ENCODE data around the gene ROGDI. TPM values are rescaled to one million over a fixed set of nuclear protein-coding genes. Genes with fewer than 3 reads are reported as not detected.

ROGDI gene
- total and polyA plus RNA-seq, 4 donors: 11.4 to 42.9 (median 19.3) TPM

DNA sequence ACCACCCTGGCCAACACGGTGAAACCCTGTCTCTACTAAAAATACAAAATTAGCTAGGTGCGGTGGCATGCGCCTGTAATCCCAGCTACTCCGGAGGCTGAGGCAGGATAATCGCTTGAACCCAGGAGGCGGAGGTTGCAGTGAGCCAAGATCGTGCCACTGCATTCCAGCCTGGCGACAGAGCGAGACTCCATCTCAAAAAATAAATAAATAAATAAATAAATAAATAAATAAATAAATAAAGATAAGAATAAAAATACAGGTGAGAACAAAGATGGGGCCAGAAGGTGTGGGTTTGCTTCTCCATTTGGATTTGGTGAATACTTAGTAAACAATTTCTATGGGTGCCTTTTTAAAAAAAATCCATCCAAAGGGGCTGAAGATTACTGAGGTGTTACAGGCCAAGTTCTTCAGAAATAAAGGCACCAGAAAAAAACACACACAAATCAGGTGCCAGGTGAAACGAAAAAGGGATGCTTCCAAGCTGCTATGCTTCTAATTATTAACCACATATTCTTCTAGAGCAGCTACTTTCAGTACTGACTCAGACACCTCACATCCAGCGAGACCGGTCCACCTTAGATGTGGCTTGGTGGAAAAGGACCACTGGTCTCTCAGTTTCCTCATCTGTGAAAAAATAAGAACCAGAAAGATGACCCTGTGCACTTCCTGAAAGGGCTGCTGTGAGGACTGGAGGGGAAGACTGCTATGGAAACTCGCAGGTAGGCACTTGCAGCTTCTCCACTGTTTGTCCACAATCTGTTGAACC is 35.5 kb upstream of the ROGDI start:
- H3K27ac ChIP-seq (ENCODE audit: low read depth in 1 of 2, low read length in 2 of 2): no peak overlapping the region
- WGBS, 2 donors: 80 to 90% methylated on average over 13 of the region's 13 CpGs
- no peaks in the 10 kb centered on the region for H3K9me3 ChIP-seq (ENCODE audit: control insufficient read depth, low read length)
- peaks cover 11 to 12% of the 10 kb centered on the region in 2 donors for H3K36me3 ChIP-seq (ENCODE audit: control insufficient read depth in 1 of 2, insufficient read depth in 2 of 2, low read length in 1 of 2)
- H3K4me3 ChIP-seq (ENCODE audit: low read length in 2 of 2): no peak overlapping the region
- H3K4me1 ChIP-seq (ENCODE audit: control insufficient read depth in 1 of 2, insufficient read depth in 2 of 2, low read length in 2 of 2): no peaks in the 10 kb centered on the region
- intact Hi-C loops (cut with DNase I): no loop called here
- no peak for ATAC-seq (ENCODE audit: low FRiP score)
- H3K27me3 ChIP-seq (ENCODE audit: control insufficient read depth in 1 of 2, insufficient read depth in 2 of 2, low read length in 1 of 2): no peaks in the 10 kb centered on the region
- no peak for DNase-seq

DNA sequence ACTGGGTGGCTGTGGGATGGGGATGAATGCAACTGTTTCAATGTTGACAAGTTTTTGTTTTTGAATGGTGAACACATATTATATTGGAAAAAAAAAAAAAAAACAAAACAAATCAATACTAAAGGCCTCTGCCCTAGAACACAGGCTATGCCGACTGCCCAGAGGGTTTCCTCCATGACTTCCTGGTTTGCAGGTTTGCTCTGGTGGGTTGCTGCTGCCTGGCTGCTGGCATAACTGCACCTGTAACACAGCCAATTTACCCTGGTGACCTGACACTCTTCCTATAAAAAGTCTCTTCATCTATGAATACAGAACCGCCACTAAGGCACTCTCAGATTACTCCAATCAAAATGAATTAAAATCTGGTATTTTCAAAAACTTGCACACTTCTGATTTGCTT is 34.3 kb upstream of the ROGDI start:
- no peaks in the 10 kb centered on the region for H3K27me3 ChIP-seq (ENCODE audit: control insufficient read depth in 1 of 2, insufficient read depth in 2 of 2, low read length in 1 of 2)
- no peaks in the 10 kb centered on the region for H3K9me3 ChIP-seq (ENCODE audit: control insufficient read depth, low read length)
- H3K4me1 ChIP-seq (ENCODE audit: control insufficient read depth in 1 of 2, insufficient read depth in 2 of 2, low read length in 2 of 2): no peaks in the 10 kb centered on the region
- H3K4me3 ChIP-seq (ENCODE audit: low read length in 2 of 2): no peak overlapping the region
- WGBS, 2 donors: 81 to 89% methylated on average over 2 of the region's 2 CpGs
- no peak overlapping the region for H3K27ac ChIP-seq (ENCODE audit: low read depth in 1 of 2, low read length in 2 of 2)
- no peak for ATAC-seq (ENCODE audit: low FRiP score)
- H3K36me3 ChIP-seq (ENCODE audit: control insufficient read depth in 1 of 2, insufficient read depth in 2 of 2, low read length in 1 of 2): peaks cover 11 to 14% of the 10 kb centered on the region in 2 donors
- intact Hi-C loops (cut with DNase I): no loop called here
- no peak for DNase-seq

- WGBS, 2 donors: 93 to 96% methylated on average over 1 of the region's 1 CpG
Observed at GRCh38 chr16:4833584-4833983, 31.2 kb upstream of the ROGDI start.

GRCh38 chr16:4832698-4833343 is 30.4 kb upstream of the ROGDI start:
- Histone ChIP-seq H3K4me1 (ENCODE audit: control insufficient read depth in 1 of 2, insufficient read depth in 2 of 2, low read length in 2 of 2) (no peaks in the 10 kb centered on the region), H3K9me3 (ENCODE audit: control insufficient read depth, low read length) (no peaks in the 10 kb centered on the region), H3K27ac (ENCODE audit: low read depth in 1 of 2, low read length in 2 of 2) (no peak overlapping the region), H3K27me3 (ENCODE audit: control insufficient read depth in 1 of 2, insufficient read depth in 2 of 2, low read length in 1 of 2) (no peaks in the 10 kb centered on the region), H3K4me3 (ENCODE audit: low read length in 2 of 2) (no peak overlapping the region), H3K36me3 (ENCODE audit: control insufficient read depth in 1 of 2, insufficient read depth in 2 of 2, low read length in 1 of 2) (peaks cover 12 to 15% of the 10 kb centered on the region in 2 donors)
- DNase-seq: no peak
- 77 to 83% methylated on average over 6 of the region's 6 CpGs for WGBS, 2 donors
- intact Hi-C loops (cut with DNase I): no loop called here
- ATAC-seq (ENCODE audit: low FRiP score): no peak

More at GRCh38 chr16:4833584-4833983, 31.2 kb upstream of the ROGDI start:
- DNase-seq: no peak
- no peak for ATAC-seq (ENCODE audit: low FRiP score)
- H3K4me3 ChIP-seq (ENCODE audit: low read length in 2 of 2): no peak overlapping the region
- intact Hi-C loops (cut with DNase I): no loop called here
- H3K9me3 ChIP-seq (ENCODE audit: control insufficient read depth, low read length): no peaks in the 10 kb centered on the region
- H3K27me3 ChIP-seq (ENCODE audit: control insufficient read depth in 1 of 2, insufficient read depth in 2 of 2, low read length in 1 of 2): no peaks in the 10 kb centered on the region
- H3K27ac ChIP-seq (ENCODE audit: low read depth in 1 of 2, low read length in 2 of 2): no peak overlapping the region
- H3K4me1 ChIP-seq (ENCODE audit: control insufficient read depth in 1 of 2, insufficient read depth in 2 of 2, low read length in 2 of 2): no peaks in the 10 kb centered on the region
- H3K36me3 ChIP-seq (ENCODE audit: control insufficient read depth in 1 of 2, insufficient read depth in 2 of 2, low read length in 1 of 2): peaks cover 14 to 16% of the 10 kb centered on the region in 2 donors

DNA sequence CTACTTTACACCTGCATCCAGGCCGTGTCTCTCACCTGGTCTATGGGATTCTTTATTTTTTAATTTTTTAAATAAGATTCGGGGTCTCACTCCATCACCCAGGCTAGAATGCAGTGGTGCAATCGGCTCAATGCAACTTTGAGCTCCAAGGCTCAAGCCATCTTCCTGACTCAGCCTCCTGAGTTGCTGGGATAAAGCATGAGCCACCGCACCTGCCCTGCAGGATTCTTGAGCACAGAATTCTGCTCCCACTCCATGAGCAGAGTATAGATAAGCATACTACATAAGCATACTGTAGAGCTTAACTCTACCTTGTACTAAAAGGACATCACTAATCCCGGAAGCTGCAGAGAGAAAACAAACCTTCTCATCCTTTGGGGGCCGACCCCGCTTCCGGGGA is 29.2 kb upstream of the ROGDI start:
- H3K27ac ChIP-seq (ENCODE audit: low read depth in 1 of 2, low read length in 2 of 2): no peak overlapping the region
- ATAC-seq (ENCODE audit: low FRiP score) (no peak), DNase-seq (no peak)
- no peaks in the 10 kb centered on the region for H3K4me1 ChIP-seq (ENCODE audit: control insufficient read depth in 1 of 2, insufficient read depth in 2 of 2, low read length in 2 of 2)
- no peaks in the 10 kb centered on the region for H3K9me3 ChIP-seq (ENCODE audit: control insufficient read depth, low read length)
- peaks cover 10 to 17% of the 10 kb centered on the region in 2 donors for H3K36me3 ChIP-seq (ENCODE audit: control insufficient read depth in 1 of 2, insufficient read depth in 2 of 2, low read length in 1 of 2)
- no peak overlapping the region for H3K4me3 ChIP-seq (ENCODE audit: low read length in 2 of 2)
- intact Hi-C loops (cut with DNase I): no loop called here
- H3K27me3 ChIP-seq (ENCODE audit: control insufficient read depth in 1 of 2, insufficient read depth in 2 of 2, low read length in 1 of 2): no peaks in the 10 kb centered on the region
- WGBS, 2 donors: 95% methylated on average over 8 of the region's 8 CpGs

DNA sequence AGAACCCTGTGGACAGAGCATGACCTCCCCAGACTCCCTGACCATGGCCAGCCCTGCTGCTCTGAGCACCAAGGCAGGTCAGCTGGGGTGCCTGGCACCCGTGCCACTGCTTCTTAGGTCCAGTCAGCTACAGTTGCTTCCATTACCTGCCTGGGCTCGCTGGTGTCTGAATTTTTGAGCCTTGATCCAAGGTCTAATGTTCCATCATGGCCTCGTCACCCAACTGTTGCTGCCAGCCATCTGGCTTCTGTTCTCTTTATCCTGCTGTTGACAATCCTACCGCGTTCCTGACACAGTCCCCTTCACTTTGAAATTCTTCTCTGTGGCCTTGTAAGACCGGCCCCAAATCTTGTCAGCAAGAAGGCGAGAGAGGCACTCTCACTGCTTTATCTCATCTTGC is 28.0 kb upstream of the ROGDI start:
- Histone ChIP-seq H3K4me1 (ENCODE audit: control insufficient read depth in 1 of 2, insufficient read depth in 2 of 2, low read length in 2 of 2) (no peaks in the 10 kb centered on the region), H3K4me3 (ENCODE audit: low read length in 2 of 2) (no peak overlapping the region), H3K27ac (ENCODE audit: low read depth in 1 of 2, low read length in 2 of 2) (no peak overlapping the region), H3K9me3 (ENCODE audit: control insufficient read depth, low read length) (no peaks in the 10 kb centered on the region), H3K36me3 (ENCODE audit: control insufficient read depth in 1 of 2, insufficient read depth in 2 of 2, low read length in 1 of 2) (peaks cover 7 to 17% of the 10 kb centered on the region in 2 donors), H3K27me3 (ENCODE audit: control insufficient read depth in 1 of 2, insufficient read depth in 2 of 2, low read length in 1 of 2) (no peaks in the 10 kb centered on the region)
- WGBS, 2 donors: 85 to 86% methylated on average over 7 of the region's 7 CpGs
- ATAC-seq (ENCODE audit: low FRiP score) (no peak), DNase-seq (no peak)
- intact Hi-C loops (cut with DNase I): no loop called here

GRCh38 chr16:4828567-4829321 is 26.3 kb upstream of the ROGDI start:
- ATAC-seq (ENCODE audit: low FRiP score) (no peak), DNase-seq (no peak)
- H3K4me1 ChIP-seq (ENCODE audit: control insufficient read depth in 1 of 2, insufficient read depth in 2 of 2, low read length in 2 of 2): no peaks in the 10 kb centered on the region
- no peak overlapping the region for H3K27ac ChIP-seq (ENCODE audit: low read depth in 1 of 2, low read length in 2 of 2)
- no peaks in the 10 kb centered on the region for H3K9me3 ChIP-seq (ENCODE audit: control insufficient read depth, low read length)
- 91% methylated on average over 11 of the region's 11 CpGs for WGBS, 2 donors
- H3K27me3 ChIP-seq (ENCODE audit: control insufficient read depth in 1 of 2, insufficient read depth in 2 of 2, low read length in 1 of 2): no peaks in the 10 kb centered on the region
- no peak overlapping the region for H3K4me3 ChIP-seq (ENCODE audit: low read length in 2 of 2)
- intact Hi-C loops (cut with DNase I): no loop called here
- peaks cover 7 to 14% of the 10 kb centered on the region in 2 donors for H3K36me3 ChIP-seq (ENCODE audit: control insufficient read depth in 1 of 2, insufficient read depth in 2 of 2, low read length in 1 of 2)

GRCh38 chr16:4826980-4827379 is 24.5 kb upstream of the ROGDI start:
- Histone ChIP-seq H3K4me1 (ENCODE audit: control insufficient read depth in 1 of 2, insufficient read depth in 2 of 2, low read length in 2 of 2) (no peaks in the 10 kb centered on the region), H3K36me3 (ENCODE audit: control insufficient read depth in 1 of 2, insufficient read depth in 2 of 2, low read length in 1 of 2) (peaks cover 11 to 17% of the 10 kb centered on the region in 2 donors), H3K9me3 (ENCODE audit: control insufficient read depth, low read length) (no peaks in the 10 kb centered on the region), H3K4me3 (ENCODE audit: low read length in 2 of 2) (no peak overlapping the region), H3K27ac (ENCODE audit: low read depth in 1 of 2, low read length in 2 of 2) (no peak overlapping the region), H3K27me3 (ENCODE audit: control insufficient read depth in 1 of 2, insufficient read depth in 2 of 2, low read length in 1 of 2) (no peaks in the 10 kb centered on the region)
- no peak for DNase-seq
- ATAC-seq (ENCODE audit: low FRiP score): no peak
- 48 to 49% methylated on average over 10 of the region's 10 CpGs for WGBS, 2 donors
- intact Hi-C loops (cut with DNase I): no loop called here

All from aorta (tissue), 5 donors.